Astrocyte (in vitro differentiated cells and primary cell): ENCODE measurements around the gene ATP5MC3.

Source experiments
- EZH2 ChIP-seq: IDR thresholded peaks from 2 replicates; pipeline ENCODE4 v1.6.1; 2012; ENCODE audit warnings: mild to moderate bottlenecking, low read length, inconsistent platforms; ENCODE audit not compliant: insufficient read depth
- TF ChIP-seq, protein P1 (sequence below): IDR thresholded peaks from 2 replicates; pipeline ENCODE4 v1.5.1; 2011; ENCODE audit warnings: low read depth, mild to moderate bottlenecking, inconsistent platforms, low read length, moderate library complexity; ENCODE audit not compliant: insufficient read depth

DNA sequence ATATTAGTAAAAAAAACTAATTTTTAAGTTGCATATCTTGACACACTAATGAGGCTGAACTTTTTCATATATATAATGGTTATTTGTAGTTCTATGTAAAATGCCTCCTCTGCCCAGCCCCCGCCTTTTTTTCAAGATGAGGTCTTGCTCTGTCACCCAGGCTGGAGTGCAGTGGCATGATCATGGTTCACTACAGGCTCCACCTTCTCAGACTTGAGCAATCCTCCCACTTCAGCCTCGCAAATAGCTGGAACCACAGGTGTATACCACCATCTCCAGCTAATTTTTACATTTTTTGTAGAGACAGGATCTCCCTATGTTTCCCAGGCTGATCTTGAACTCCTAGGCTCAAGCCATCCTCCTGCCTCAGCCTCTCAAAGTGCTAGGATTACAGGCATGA lies 37.8 kb downstream of the ATP5MC3 start:
- TF ChIP-seq, protein P1, sequence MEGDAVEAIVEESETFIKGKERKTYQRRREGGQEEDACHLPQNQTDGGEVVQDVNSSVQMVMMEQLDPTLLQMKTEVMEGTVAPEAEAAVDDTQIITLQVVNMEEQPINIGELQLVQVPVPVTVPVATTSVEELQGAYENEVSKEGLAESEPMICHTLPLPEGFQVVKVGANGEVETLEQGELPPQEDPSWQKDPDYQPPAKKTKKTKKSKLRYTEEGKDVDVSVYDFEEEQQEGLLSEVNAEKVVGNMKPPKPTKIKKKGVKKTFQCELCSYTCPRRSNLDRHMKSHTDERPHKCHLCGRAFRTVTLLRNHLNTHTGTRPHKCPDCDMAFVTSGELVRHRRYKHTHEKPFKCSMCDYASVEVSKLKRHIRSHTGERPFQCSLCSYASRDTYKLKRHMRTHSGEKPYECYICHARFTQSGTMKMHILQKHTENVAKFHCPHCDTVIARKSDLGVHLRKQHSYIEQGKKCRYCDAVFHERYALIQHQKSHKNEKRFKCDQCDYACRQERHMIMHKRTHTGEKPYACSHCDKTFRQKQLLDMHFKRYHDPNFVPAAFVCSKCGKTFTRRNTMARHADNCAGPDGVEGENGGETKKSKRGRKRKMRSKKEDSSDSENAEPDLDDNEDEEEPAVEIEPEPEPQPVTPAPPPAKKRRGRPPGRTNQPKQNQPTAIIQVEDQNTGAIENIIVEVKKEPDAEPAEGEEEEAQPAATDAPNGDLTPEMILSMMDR = no peak
- TF ChIP-seq EZH2 = no peak
